Activated CD8-positive, alpha-beta T cell treated with anti-CD3 and anti-CD28 coated beads, Interleukin-2, amount 10 ng/mL, durations not matched to agents 7 days and 5 days (primary cell): Measurements from ENCODE around the gene PNPLA1. TPM values are rescaled to one million over a fixed set of nuclear protein-coding genes. Genes with fewer than 3 reads are reported as not detected.

Source experiments
- ATAC-seq: fragments of 150-1000 bp; cut with Tn5 transposase; one replicate; pipeline ENCODE4 v1.10.0; 2021; ENCODE audit warnings: moderate library complexity
- CTCF ChIA-PET: fragments of 350-600 bp; sonication (Branson Sonifier 250); formaldehyde crosslinking; loops from one replicate; lab custom pipeline; 2021; ENCODE audit warnings: antibody characterized with exemption; lab: Charles Lee
- POLR2A ChIA-PET: fragments of 350-600 bp; sonication (Branson Sonifier 250); formaldehyde crosslinking; loops from one replicate; lab custom pipeline; 2021; ENCODE audit warnings: antibody characterized with exemption; lab: Charles Lee
- DNase-seq: peaks from one replicate; pipeline ENCODE4 v3.0.0-alpha.2; 2020
- H3K27ac Mint-ChIP-seq: one replicate; pipeline ENCODE4 v1.8.0; 2021; ENCODE audit warnings: mild to moderate bottlenecking, mixed read lengths
- H3K27me3 Mint-ChIP-seq: one replicate; pipeline ENCODE4 v1.8.0; 2021; ENCODE audit warnings: low read depth, mixed read lengths
- H3K36me3 Mint-ChIP-seq: one replicate; pipeline ENCODE4 v1.8.0; 2021; ENCODE audit warnings: low read depth, mixed read lengths
- H3K4me1 Mint-ChIP-seq: one replicate; pipeline ENCODE4 v1.8.0; 2021; ENCODE audit warnings: low read depth, mixed read lengths
- H3K4me3 Mint-ChIP-seq: one replicate; pipeline ENCODE4 v1.8.0; 2021; ENCODE audit warnings: mild to moderate bottlenecking, mixed read lengths
- H3K9me3 Mint-ChIP-seq: one replicate; pipeline ENCODE4 v1.8.0; 2022; ENCODE audit warnings: mixed read lengths; ENCODE audit not compliant: insufficient read depth
- total RNA-seq, 2 experiments: library from RNA; stranded (reverse); gene quantifications; one replicate each; pipeline ENCODE4 v1.2.3, GENCODE V29; 2021

Gene PNPLA1
- total RNA-seq, result not detected

- no peaks in the 10 kb centered on the region for H3K9me3 Mint-ChIP-seq
- DNase-seq, result no peak
- H3K36me3 Mint-ChIP-seq, result no peaks in the 10 kb centered on the region
- H3K27me3 Mint-ChIP-seq, result peaks cover 14% of the 10 kb centered on the region
- H3K27ac Mint-ChIP-seq, result no peak within 1 kb of the TSS
- no peak for ATAC-seq
- H3K4me1 Mint-ChIP-seq, result no peaks in the 10 kb centered on the region
- CTCF ChIA-PET, result interaction anchor here (1.3 kb wide), 1 partner anchor 32 kb away, joined by 3 read pairs; no protein-coding TSS in a partner anchor
- POLR2A ChIA-PET, result no interaction called here
- no peak within 1 kb of the TSS for H3K4me3 Mint-ChIP-seq
Observed at GRCh38 chr6:36269834-36270705, at the start of gene PNPLA1. Gene PNPLA1 (plus strand): TSS chr6:36270060. CDS start chr6:36270460, 400 bp downstream.

- Mint-ChIP-seq H3K4me1 (no peaks in the 10 kb centered on the region), H3K9me3 (no peaks in the 10 kb centered on the region), H3K4me3 (no peak overlapping the region), H3K27me3 (no peaks in the 10 kb centered on the region), H3K36me3 (peaks cover 31% of the 10 kb centered on the region), H3K27ac (no peak overlapping the region)
- POLR2A ChIA-PET, result no interaction called here
- CTCF ChIA-PET, result interaction anchor here (1.1 kb wide), 1 partner anchor 125 kb away, joined by 3 read pairs; no protein-coding TSS in a partner anchor
- DNase-seq (no peak), ATAC-seq (no peak)
Observed at GRCh38 chr6:36220226-36220625, 49.6 kb upstream of the PNPLA1 start.

- CTCF ChIA-PET, result interaction anchor here (0.6 to 1.4 kb wide), 2 partner anchors 12 to 120 kb away, joined by 3 to 4 read pairs; no protein-coding TSS in a partner anchor
- H3K27me3 Mint-ChIP-seq, result no peaks in the 10 kb centered on the region
Observed at GRCh38 chr6:36221674-36222073, 48.2 kb upstream of the PNPLA1 start.

GRCh38 chr6:36222924-36223323 lies 46.9 kb upstream of the PNPLA1 start:
- H3K36me3 Mint-ChIP-seq, result peaks cover 23% of the 10 kb centered on the region
- ChIA-PET POLR2A (no interaction called here), CTCF (no interaction called here)
- H3K4me3 Mint-ChIP-seq, result no peak overlapping the region
- no peak for ATAC-seq
- peaks cover 6% of the 10 kb centered on the region for H3K4me1 Mint-ChIP-seq
- H3K9me3 Mint-ChIP-seq, result no peaks in the 10 kb centered on the region
- no peaks in the 10 kb centered on the region for H3K27me3 Mint-ChIP-seq
- no peak overlapping the region for H3K27ac Mint-ChIP-seq
- no peak for DNase-seq

More at GRCh38 chr6:36221674-36222073, 48.2 kb upstream of the PNPLA1 start:
- ATAC-seq (no peak), DNase-seq (no peak)
- POLR2A ChIA-PET, result no interaction called here
- no peak overlapping the region for H3K27ac Mint-ChIP-seq
- no peaks in the 10 kb centered on the region for H3K4me1 Mint-ChIP-seq
- no peak overlapping the region for H3K4me3 Mint-ChIP-seq
- H3K36me3 Mint-ChIP-seq, result peaks cover 29% of the 10 kb centered on the region
- H3K9me3 Mint-ChIP-seq, result no peaks in the 10 kb centered on the region

- H3K27ac Mint-ChIP-seq, result no peak overlapping the region
- H3K4me3 Mint-ChIP-seq, result no peak overlapping the region
- POLR2A ChIA-PET, result no interaction called here
- peaks cover 23% of the 10 kb centered on the region for H3K36me3 Mint-ChIP-seq
- no peaks in the 10 kb centered on the region for H3K27me3 Mint-ChIP-seq
- CTCF ChIA-PET, result interaction anchor here (1.2 kb wide), 1 partner anchor 17 kb away, joined by 3 read pairs; no protein-coding TSS in a partner anchor
- ATAC-seq (no peak), DNase-seq (no peak)
- H3K4me1 Mint-ChIP-seq, result peaks cover 12% of the 10 kb centered on the region
- no peaks in the 10 kb centered on the region for H3K9me3 Mint-ChIP-seq
Observed at GRCh38 chr6:36223706-36224105, 46.2 kb upstream of the PNPLA1 start.

GRCh38 chr6:36224918-36225461 lies 44.9 kb upstream of the PNPLA1 start:
- no peaks in the 10 kb centered on the region for H3K9me3 Mint-ChIP-seq
- peaks cover 12% of the 10 kb centered on the region for H3K4me1 Mint-ChIP-seq
- no peak for ATAC-seq
- no peaks in the 10 kb centered on the region for H3K27me3 Mint-ChIP-seq
- CTCF ChIA-PET, result interaction anchor here (1.2 kb wide), 1 partner anchor 18 kb away, joined by 3 read pairs; no protein-coding TSS in a partner anchor
- no peak for DNase-seq
- POLR2A ChIA-PET, result no interaction called here
- H3K4me3 Mint-ChIP-seq, result no peak overlapping the region
- no peak overlapping the region for H3K27ac Mint-ChIP-seq
- peaks cover 23% of the 10 kb centered on the region for H3K36me3 Mint-ChIP-seq

- Mint-ChIP-seq H3K4me3 (no peak overlapping the region), H3K27ac (no peak overlapping the region), H3K4me1 (peaks cover 12% of the 10 kb centered on the region), H3K27me3 (no peaks in the 10 kb centered on the region), H3K9me3 (no peaks in the 10 kb centered on the region), H3K36me3 (peaks cover 30% of the 10 kb centered on the region)
- ChIA-PET POLR2A (no interaction called here), CTCF (interaction anchor here (1.0 to 1.4 kb wide), 2 partner anchors 8 to 76 kb away, joined by 4 to 5 read pairs; no protein-coding TSS in a partner anchor)
- ATAC-seq (no peak), DNase-seq (no peak)
Observed at GRCh38 chr6:36226438-36227047, 43.3 kb upstream of the PNPLA1 start.

- Mint-ChIP-seq H3K36me3 (peaks cover 26% of the 10 kb centered on the region), H3K27me3 (no peaks in the 10 kb centered on the region), H3K4me1 (peaks cover 12% of the 10 kb centered on the region), H3K9me3 (no peaks in the 10 kb centered on the region), H3K4me3 (no peak overlapping the region), H3K27ac (no peak overlapping the region)
- ATAC-seq (no peak), DNase-seq (no peak)
- CTCF ChIA-PET, result interaction anchor here (0.7 to 1.4 kb wide), 3 partner anchors 9 to 199 kb away, joined by 3 to 5 read pairs (median 4); no protein-coding TSS in a partner anchor
- POLR2A ChIA-PET, result no interaction called here
Observed at GRCh38 chr6:36227379-36228228, 42.3 kb upstream of the PNPLA1 start.

- DNase-seq (no peak), ATAC-seq (no peak)
- no peak overlapping the region for H3K4me3 Mint-ChIP-seq
- peaks cover 19% of the 10 kb centered on the region for H3K36me3 Mint-ChIP-seq
- no peak overlapping the region for H3K27ac Mint-ChIP-seq
- CTCF ChIA-PET, result no interaction called here
- H3K9me3 Mint-ChIP-seq, result no peaks in the 10 kb centered on the region
- H3K4me1 Mint-ChIP-seq, result peaks cover 12% of the 10 kb centered on the region
- POLR2A ChIA-PET, result no interaction called here
- no peaks in the 10 kb centered on the region for H3K27me3 Mint-ChIP-seq
Observed at GRCh38 chr6:36229223-36229622, 40.6 kb upstream of the PNPLA1 start.

- no peak overlapping the region for H3K27ac Mint-ChIP-seq
- CTCF ChIA-PET, result no interaction called here
Observed at GRCh38 chr6:36230371-36230770, 39.5 kb upstream of the PNPLA1 start.

GRCh38 chr6:36232172-36232571 lies 37.7 kb upstream of the PNPLA1 start:
- CTCF ChIA-PET, result no interaction called here
- no peak overlapping the region for H3K4me3 Mint-ChIP-seq
- POLR2A ChIA-PET, result no interaction called here

More at GRCh38 chr6:36230371-36230770, 39.5 kb upstream of the PNPLA1 start:
- Mint-ChIP-seq H3K4me3 (no peak overlapping the region), H3K4me1 (peaks cover 20% of the 10 kb centered on the region), H3K36me3 (peaks cover 15% of the 10 kb centered on the region), H3K27me3 (no peaks in the 10 kb centered on the region), H3K9me3 (no peaks in the 10 kb centered on the region)
- no peak for ATAC-seq
- DNase-seq, result no peak
- POLR2A ChIA-PET, result no interaction called here

More at GRCh38 chr6:36232172-36232571, 37.7 kb upstream of the PNPLA1 start:
- peaks cover 23% of the 10 kb centered on the region for H3K4me1 Mint-ChIP-seq
- ATAC-seq (no peak), DNase-seq (no peak)
- no peak overlapping the region for H3K27ac Mint-ChIP-seq
- no peaks in the 10 kb centered on the region for H3K27me3 Mint-ChIP-seq
- no peaks in the 10 kb centered on the region for H3K9me3 Mint-ChIP-seq
- peaks cover 9% of the 10 kb centered on the region for H3K36me3 Mint-ChIP-seq
